Epidermal melanocyte (primary cell): ENCODE data around the gene DDX25.
A peak's percentile ranks its signal among the peaks of the same experiment; 100 is the strongest.
"Not testable (repeated sequence)": the region's sequence is repeated elsewhere in the genome, so short reads cannot be mapped to it uniquely, and the experiment has no call there.

Experiments
- DNase-seq: peaks from one replicate; pipeline ENCODE4 v3.0.0; 2011; ENCODE audit warnings: low spot score; ENCODE audit not compliant: insufficient read length

The DDX25 gene

DNA sequence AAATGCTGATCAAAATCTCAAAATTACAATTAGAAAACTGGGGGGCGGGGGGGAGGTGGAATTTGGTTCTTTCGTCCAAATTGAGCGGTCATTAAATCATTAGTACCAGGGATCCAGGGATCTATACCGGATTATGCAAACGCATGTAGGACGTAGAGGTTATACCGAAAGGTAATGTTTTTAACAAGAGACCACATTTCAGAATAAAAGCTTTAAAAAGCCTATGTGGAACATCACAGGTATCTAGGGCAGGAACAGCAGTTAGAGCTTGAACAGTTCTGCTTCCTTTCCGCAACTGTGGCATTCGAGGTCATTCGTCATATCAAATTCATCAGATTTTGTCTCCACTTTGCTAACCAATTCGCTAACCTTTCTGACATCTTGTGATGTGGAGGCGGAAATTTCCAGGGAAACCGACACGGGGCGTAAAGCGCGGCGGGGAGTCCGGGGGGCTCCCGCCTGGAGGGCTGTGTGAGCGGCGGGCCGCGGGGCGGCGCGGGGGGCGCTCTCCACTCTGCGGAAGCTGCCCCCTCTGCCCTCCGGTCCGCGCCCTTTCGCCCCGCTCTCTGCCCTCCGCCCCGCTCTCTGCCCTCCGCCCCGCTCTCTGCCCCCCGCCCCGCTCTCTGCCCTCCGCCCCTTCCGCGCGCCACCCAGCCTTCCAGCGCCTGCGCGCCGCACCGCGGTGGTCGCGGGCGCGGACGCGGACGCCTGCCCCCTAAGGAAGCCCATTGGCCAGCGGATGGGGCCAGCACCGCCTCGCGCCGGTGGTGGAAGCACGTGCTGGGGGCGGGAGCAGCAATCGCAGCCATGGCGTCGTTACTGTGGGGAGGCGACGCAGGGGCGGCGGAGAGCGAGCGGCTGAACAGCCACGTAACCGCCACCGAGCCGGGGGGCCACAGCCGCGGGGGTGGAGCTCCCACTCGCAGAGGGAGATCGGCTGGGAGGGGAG is at the start of gene DDX25:
Gene DDX25, plus strand, starts transcription at position 798 of the 949 bp plus-strand sequence. Its CDS starts 10 bp downstream, at position 808.
- no peak for DNase-seq

DNA sequence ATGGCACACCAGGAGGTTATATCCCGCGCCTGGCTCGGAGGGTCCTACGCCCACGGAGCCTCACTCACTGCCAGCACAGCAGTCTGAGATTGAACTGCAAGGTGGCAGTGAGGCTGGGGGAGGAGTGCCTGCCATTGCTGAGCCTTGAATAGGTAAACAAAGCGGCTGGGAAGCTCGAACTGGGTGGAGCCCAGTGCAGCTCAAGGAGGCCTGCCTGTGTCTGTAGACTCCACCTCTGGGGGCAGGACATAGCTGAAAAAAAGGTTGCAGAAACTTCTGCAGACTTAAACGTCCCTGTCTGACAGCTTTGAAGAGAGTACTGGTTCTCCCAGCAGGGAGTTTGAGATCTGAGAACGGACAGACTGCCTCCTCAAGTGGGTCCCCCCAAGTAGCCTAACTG is 46.6 kb upstream of the DDX25 start:
- DNase-seq = not testable (repeated sequence)

DNA sequence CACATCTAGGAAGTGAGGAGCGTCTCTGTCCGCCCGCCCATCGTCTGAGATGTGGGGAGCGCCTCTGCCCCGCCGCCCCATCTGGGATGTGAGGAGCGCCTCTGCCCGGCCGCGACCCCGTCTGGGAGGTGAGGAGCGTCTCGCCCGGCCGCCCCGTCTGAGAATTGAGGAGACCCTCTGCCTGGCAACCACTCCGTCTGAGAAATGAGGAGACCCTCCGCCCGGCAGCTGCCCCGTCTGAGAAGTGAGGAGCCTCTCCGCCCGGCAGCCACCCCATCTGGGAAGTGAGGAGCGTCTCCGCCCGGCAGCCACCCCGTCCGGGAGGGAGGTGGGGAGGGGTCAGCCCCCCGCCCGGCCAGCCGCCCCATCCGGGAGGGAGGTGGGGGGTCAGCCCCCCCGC is 41.5 kb upstream of the DDX25 start:
- DNase-seq = not testable (repeated sequence)

DNA sequence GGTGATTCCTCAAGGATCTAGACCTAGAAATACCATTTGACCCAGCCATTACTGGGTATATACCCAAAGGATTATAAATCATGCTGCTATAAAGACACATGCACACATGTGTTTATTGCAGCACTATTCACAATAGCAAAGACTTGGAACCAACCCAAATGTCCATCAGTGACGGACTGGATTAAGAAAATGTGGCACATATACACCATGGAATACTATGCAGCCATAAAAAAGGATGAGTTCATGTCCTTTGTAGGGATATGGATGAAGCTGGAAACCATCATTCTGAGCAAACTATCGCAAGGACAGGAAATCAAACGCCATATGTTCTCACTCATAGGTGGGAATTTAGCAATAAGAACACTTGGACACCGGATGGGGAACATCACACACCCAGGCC is 39.0 kb upstream of the DDX25 start:
- DNase-seq = not testable (repeated sequence)

GRCh38 chr11:125869521-125869920 is 34.8 kb upstream of the DDX25 start:
- no peak for DNase-seq

DNA sequence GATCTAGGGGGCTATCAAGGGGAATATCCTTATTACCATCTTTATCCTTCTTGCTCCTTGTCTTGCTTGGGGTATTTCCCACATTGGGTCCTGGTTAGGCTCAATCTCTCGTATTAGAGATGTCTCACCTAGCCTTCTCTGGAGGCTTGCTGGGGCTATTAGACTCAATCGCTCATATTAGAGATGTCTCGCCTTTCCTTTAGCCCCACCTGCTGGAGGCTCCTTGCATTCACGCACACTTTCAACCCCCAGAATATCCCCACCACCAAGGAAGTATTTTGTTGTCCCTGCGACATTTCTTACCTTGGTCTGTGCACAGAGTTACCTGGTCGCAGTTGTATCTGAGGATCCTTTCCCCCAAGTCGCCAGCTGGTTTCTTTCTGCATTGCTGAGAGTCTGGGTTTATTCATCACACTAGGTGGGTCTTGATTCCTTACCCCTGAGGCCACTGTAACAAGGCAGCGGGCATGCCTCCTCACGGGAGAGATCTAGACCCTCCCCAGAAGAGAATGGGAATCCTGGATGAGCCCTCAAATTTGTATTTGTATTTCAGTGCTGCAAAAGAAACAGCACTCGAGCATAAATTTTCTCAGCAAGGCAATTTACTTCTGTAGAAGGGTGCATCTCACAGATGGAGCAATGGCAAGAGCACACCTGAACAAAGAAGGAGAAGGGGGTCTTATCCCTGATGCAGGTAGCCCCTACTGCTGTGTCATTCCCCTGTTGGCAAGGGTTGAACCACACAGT is 32.7 kb upstream of the DDX25 start:
- DNase-seq = peak; percentile 21

DNA sequence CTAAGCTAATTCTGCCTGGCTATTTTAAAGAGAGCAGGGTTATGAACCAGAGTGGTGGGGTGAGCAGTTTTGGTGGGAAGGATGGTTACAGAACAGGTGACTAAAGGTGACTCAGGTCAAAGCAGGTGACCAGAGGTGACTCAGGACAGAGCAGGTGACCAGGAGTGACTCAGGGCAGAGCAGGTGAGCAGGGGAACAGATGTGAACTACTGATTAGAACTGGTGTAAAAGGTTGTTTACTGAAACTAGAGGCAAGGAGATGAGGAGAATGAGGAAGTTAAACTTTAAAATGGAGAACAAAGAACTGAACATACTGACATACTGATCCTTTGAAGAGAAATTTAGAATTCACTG is 32.2 kb upstream of the DDX25 start:
- no peak for DNase-seq

DNA sequence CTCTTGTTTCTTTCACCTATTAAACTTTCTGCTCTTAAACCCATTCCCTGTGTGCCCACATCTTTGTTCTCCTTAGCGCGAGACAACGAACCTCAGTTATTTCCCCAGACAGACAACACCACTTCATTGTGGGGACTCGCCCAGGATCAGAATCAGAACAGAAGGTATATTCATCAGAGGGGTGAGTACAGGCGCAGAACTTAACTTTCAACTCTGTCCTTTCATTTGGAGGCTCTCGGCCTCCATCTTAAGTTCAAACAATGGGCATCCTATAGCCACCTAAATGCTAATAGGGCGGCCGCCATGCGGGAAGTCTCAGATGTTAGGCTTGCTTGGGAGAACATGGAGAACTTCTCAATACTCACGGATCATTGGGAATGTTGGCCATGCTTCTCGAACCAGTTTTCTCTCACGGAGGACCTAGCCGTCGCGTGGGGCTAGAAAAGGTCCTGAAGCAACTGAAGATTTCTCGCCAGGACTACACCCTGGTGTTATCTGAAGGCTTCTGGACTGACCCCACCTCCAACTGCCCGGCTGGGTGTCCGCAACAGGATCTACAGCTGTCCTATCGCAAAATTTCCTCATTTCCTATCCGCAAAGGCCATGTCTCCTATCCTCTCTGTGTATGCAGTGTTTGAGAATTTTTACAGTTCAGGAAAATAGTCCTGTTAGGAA is 30.3 kb upstream of the DDX25 start:
- DNase-seq = no peak

DNA sequence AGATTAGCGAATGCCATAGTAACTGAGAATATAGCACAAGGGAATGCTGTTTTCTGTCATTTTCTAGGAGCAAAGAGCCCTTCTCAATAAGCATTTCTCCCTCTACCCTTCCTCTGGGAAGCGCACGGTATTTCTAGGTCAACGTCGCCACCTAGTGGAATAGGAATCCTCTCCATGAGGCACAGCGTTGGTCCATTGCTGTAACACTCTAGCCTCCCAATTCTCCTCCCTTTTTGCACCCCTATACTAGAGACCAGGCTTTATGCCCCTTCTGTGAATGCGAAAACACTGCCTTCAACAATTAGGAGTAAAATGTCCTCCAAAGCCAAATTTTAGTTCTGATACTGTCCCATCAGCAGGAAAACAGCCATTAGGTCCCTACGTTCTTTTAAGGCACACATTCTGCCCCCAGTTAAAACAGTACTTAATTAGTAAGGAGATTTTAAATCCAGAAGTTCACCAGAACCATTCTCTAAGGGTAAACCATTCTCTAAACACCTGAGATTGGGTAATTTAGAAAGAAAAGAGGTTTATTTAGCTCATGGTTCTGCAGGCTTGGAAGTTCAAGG is 29.7 kb upstream of the DDX25 start:
- peak; percentile 82 for DNase-seq

DNA sequence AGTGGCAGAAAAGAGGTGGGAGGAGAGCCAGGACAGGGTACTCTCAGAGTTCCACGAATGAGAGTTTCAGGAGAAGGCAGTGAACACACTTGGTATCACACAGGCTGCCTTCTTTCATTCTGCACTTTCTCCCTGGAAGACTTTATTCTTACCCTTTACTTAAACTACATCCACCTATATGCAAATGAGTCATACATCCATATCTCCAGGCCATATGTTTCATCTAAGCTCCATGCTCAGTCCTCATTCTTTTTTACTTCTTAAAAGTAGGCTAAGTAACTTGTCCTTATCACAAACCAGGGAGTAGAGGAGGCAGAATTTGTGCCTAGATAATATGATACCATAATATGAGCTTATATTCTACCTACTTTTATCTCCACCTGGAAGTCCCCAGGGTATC is 23.0 kb upstream of the DDX25 start:
- no peak for DNase-seq

GRCh38 chr11:125883375-125883774 is 20.9 kb upstream of the DDX25 start:
- DNase-seq = no peak

GRCh38 chr11:125886997-125887372 is 17.3 kb upstream of the DDX25 start:
- DNase-seq = no peak

GRCh38 chr11:125887373-125888324 is 16.7 kb upstream of the DDX25 start, which contains the start of gene HYLS1:
HYLS1 (plus strand) TSS chr11:125887668; CDS start chr11:125899369, 11,701 bp downstream.
- DNase-seq = peak; percentile 86

GRCh38 chr11:125890447-125891100 is 13.7 kb upstream of the DDX25 start:
- DNase-seq = no peak

DNA sequence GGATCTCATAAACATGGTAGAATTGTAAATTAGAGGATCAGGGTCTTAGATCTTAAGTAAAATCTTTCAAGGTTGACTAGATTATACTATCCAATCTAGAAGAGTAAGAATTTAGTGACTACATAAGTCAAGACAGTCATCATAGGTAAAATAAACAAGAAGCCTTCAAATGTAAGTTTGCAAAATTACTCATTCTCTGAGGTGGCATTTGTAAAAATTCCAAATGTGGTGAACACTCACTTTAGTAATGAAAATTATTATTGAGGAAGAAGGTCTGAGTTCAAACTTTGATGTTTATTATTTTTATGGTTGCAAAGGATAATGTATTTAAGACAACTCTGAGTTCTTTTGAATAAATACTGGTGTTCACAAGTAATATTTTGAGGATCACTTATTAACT is 12.2 kb upstream of the DDX25 start:
- DNase-seq = no peak

- no peak for DNase-seq
Measured at GRCh38 chr11:125892994-125893393, 11.3 kb upstream of the DDX25 start.

DNA sequence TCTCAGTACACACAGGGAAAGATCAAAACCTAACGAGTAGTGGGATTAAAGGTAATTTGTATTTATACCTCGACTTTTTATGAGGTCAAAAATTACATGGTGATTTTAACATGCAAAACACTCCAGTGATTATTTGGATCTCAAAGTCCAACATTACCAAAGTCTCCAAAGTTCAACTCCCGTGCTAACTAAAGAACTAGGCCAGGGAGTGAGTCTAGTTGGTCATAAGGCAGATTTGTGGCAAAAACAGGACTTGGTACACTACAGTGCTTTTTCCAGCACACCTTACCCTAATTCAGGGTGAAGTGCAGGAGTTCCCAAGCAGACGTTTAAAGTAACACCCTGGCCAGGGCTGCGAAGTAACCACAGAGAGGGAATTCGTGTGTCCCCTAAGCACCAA is 2.4 kb upstream of the DDX25 start:
- no peak for DNase-seq

- DNase-seq = no peak
Measured at GRCh38 chr11:125902277-125902926, 1.9 kb upstream of the DDX25 start.
